Measurements from ENCODE around the gene ZNFX1. TPM values are rescaled to one million over a fixed set of nuclear protein-coding genes. Genes with fewer than 3 reads are reported as not detected.

ZNFX1 gene
- total and polyA plus RNA-seq, 2 donors (not counting 1 experiment from before 2014, with no cell fraction given): 13.7 to 46.2 TPM

DNA sequence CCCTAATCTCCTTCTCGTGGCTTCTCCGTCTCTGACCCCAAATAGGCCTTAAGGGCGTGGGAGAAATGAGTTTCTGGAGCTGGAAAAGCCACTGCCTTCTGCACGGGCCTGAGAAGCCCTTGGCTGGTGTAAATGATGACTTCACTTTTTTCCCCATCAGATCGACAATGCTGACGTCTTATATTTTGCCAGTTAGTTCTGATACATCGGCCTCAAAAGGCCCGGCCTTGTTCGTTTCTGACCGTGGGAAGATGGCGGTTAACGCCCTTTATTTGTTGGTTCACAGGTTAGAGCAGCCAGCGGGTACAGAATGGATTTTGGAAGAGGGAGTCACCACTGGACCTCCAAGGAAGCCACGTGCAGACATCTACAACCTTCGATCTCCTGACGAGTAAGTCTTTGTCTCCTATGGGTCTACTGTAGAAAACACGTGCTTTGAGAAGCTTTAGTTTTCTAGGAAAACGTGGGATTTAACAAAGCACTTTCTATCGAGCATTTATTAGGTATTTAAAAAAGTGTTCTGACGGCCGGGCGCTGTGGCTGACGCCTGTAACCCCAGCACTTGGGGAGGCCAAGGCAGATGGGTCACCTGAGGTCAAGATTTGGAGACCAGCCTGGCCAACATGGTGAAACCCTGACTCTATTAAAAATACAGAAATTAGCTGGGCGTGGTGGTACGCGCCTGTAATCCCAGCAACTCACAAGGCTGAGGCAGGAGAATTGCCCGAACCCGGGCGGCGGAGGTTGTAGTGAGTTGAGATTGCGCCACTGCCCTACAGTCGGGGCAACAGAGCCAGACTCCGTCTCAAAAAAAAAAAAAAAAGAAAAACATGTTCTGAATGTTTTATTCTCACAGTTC, 1.2 kb upstream of the ZNFX1 start:
- H3K4me2 ChIP-seq (ENCODE audit: extremely low read depth, insufficient read depth, low read length): peak overlapping the region; percentile 81
- H3K36me3 ChIP-seq (ENCODE audit: control insufficient read depth, insufficient read depth, low read length): peaks cover 41% of the 10 kb centered on the region
- H3K27me3 ChIP-seq (ENCODE audit: control insufficient read depth, insufficient read depth, low read length): no peaks in the 10 kb centered on the region
- H3K9me3 ChIP-seq (ENCODE audit: control insufficient read depth, insufficient read depth, low read depth, low read length): peaks cover 10% of the 10 kb centered on the region
- H4K20me1 ChIP-seq (ENCODE audit: control insufficient read depth, extremely low read depth, insufficient read depth, low read length): peaks cover 9% of the 10 kb centered on the region
- peak overlapping the region; percentile 84 for H3K9ac ChIP-seq (ENCODE audit: insufficient read depth, low read length)
- peak overlapping the region; percentile 64 to 100 (median 91) for H3K4me3 ChIP-seq (replicated peaks in 1 of 4; ENCODE audit: control extremely low read depth in 1 of 4, insufficient read depth in 1 of 4, low read depth in 3 of 4, low read length in 4 of 4)
- no peak overlapping the region for H2AFZ ChIP-seq (ENCODE audit: low read length)
- H3K4me1 ChIP-seq (ENCODE audit: control insufficient read depth, extremely low read depth, insufficient read depth, low read length): peaks cover 3% of the 10 kb centered on the region
- H3K27ac ChIP-seq (ENCODE audit: insufficient read depth, low read length): peak overlapping the region; percentile 88
- peaks cover 83% of the 10 kb centered on the region for H3K79me2 ChIP-seq (ENCODE audit: control insufficient read depth, insufficient read depth, low read length)
- no peak for DNase-seq (ENCODE audit: low read depth in 2 of 2)
- TF ChIP-seq, protein P1, sequence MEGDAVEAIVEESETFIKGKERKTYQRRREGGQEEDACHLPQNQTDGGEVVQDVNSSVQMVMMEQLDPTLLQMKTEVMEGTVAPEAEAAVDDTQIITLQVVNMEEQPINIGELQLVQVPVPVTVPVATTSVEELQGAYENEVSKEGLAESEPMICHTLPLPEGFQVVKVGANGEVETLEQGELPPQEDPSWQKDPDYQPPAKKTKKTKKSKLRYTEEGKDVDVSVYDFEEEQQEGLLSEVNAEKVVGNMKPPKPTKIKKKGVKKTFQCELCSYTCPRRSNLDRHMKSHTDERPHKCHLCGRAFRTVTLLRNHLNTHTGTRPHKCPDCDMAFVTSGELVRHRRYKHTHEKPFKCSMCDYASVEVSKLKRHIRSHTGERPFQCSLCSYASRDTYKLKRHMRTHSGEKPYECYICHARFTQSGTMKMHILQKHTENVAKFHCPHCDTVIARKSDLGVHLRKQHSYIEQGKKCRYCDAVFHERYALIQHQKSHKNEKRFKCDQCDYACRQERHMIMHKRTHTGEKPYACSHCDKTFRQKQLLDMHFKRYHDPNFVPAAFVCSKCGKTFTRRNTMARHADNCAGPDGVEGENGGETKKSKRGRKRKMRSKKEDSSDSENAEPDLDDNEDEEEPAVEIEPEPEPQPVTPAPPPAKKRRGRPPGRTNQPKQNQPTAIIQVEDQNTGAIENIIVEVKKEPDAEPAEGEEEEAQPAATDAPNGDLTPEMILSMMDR (conservative IDR thresholded peaks at IDR 0.05 in 1 of 2, IDR thresholded peaks at IDR 0.05 in 1 of 2; ENCODE audit: low read depth in 1 of 2, low read length in 2 of 2): no peak
- no peak for TF ChIP-seq EZH2 (IDR thresholded peaks at IDR 0.05; ENCODE audit: low read length, missing control alignments)

DNA sequence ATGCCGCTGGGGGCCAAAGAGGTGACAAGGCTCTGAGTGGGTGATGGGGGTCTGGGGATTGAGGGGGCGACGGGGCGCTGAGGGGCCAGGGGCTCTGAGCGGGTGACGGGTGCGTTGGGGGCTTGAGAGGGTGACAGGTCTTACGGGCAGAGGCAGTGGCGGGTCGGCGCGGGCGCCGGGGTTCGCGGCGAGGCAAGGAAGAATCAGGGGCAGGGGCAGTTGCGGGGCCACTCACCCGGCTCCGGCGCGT, 146 bp downstream of the ZNFX1 start:
- Histone ChIP-seq H3K27ac (ENCODE audit: insufficient read depth, low read length) (peak overlapping the region; percentile 88), H3K36me3 (ENCODE audit: control insufficient read depth, insufficient read depth, low read length) (peaks cover 29% of the 10 kb centered on the region), H3K9me3 (ENCODE audit: control insufficient read depth, insufficient read depth, low read depth, low read length) (peaks cover 9% of the 10 kb centered on the region), H2AFZ (ENCODE audit: low read length) (no peak overlapping the region), H3K4me3 (replicated peaks in 1 of 4; ENCODE audit: control extremely low read depth in 1 of 4, insufficient read depth in 1 of 4, low read depth in 3 of 4, low read length in 4 of 4) (peak overlapping the region; percentile 64 to 100 (median 84)), H3K4me1 (ENCODE audit: control insufficient read depth, extremely low read depth, insufficient read depth, low read length) (peaks cover 3% of the 10 kb centered on the region), H4K20me1 (ENCODE audit: control insufficient read depth, extremely low read depth, insufficient read depth, low read length) (peaks cover 9% of the 10 kb centered on the region), H3K27me3 (ENCODE audit: control insufficient read depth, insufficient read depth, low read length) (no peaks in the 10 kb centered on the region), H3K9ac (ENCODE audit: insufficient read depth, low read length) (peak overlapping the region; percentile 81), H3K79me2 (ENCODE audit: control insufficient read depth, insufficient read depth, low read length) (peaks cover 78% of the 10 kb centered on the region), H3K4me2 (ENCODE audit: extremely low read depth, insufficient read depth, low read length) (peak overlapping the region; percentile 50)
- no peak for DNase-seq (ENCODE audit: low read depth in 2 of 2)
- TF ChIP-seq, protein P1 (conservative IDR thresholded peaks at IDR 0.05 in 1 of 2, IDR thresholded peaks at IDR 0.05 in 1 of 2; ENCODE audit: low read depth in 1 of 2, low read length in 2 of 2): no peak
- no peak for TF ChIP-seq EZH2 (IDR thresholded peaks at IDR 0.05; ENCODE audit: low read length, missing control alignments)

DNA sequence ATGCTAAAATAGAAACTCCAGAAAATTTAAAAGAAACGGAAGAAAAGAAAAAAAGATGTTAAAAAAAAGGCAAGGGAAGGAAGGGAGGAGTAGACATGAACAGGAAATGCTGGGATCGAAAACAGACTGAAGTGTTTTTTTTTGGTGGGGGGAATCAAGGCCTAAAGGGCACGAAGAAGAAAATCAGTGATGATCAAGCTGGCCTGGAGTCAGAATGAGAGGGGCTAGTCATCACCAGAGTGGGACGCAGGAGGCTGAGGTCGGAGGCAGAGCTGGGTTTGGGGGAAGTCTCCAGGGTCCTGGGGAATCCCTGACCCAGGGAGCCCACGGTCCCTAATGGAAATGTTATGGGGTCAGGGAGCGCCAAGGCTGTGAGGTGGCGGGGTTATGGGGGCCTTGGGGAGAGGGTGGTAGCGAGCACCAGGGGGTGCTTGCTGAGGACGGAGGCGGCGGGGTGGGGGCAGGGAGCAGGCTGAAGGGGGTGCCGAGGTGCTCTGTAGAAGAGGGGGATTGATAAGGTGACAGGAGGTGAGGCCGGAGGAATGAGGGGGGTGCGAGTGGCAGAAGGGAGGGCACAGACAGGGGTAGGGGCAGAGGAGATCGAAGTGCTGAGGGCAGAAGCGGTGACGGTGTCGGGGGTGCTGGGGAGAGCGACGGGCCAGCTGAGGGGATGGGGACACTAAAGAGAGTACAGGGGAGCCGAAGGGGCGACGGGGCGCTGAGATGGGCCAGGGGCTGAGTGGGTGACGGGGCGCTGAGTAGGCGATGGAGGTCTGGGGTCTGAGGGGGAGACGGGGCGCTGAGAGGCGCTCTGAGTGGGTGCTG, 684 bp downstream of the ZNFX1 start:
- H3K9ac ChIP-seq (ENCODE audit: insufficient read depth, low read length): peak overlapping the region; percentile 81
- H3K79me2 ChIP-seq (ENCODE audit: control insufficient read depth, insufficient read depth, low read length): peaks cover 77% of the 10 kb centered on the region
- H3K9me3 ChIP-seq (ENCODE audit: control insufficient read depth, insufficient read depth, low read depth, low read length): peaks cover 9% of the 10 kb centered on the region
- no peak overlapping the region for H2AFZ ChIP-seq (ENCODE audit: low read length)
- H3K27ac ChIP-seq (ENCODE audit: insufficient read depth, low read length): peak overlapping the region; percentile 88
- H4K20me1 ChIP-seq (ENCODE audit: control insufficient read depth, extremely low read depth, insufficient read depth, low read length): peaks cover 9% of the 10 kb centered on the region
- H3K4me3 ChIP-seq (replicated peaks in 1 of 4; ENCODE audit: control extremely low read depth in 1 of 4, insufficient read depth in 1 of 4, low read depth in 3 of 4, low read length in 4 of 4): peak overlapping the region; percentile 64 to 100 (median 84)
- peak overlapping the region; percentile 92 for H3K4me2 ChIP-seq (ENCODE audit: extremely low read depth, insufficient read depth, low read length)
- peaks cover 3% of the 10 kb centered on the region for H3K4me1 ChIP-seq (ENCODE audit: control insufficient read depth, extremely low read depth, insufficient read depth, low read length)
- no peaks in the 10 kb centered on the region for H3K27me3 ChIP-seq (ENCODE audit: control insufficient read depth, insufficient read depth, low read length)
- no peak for DNase-seq (ENCODE audit: low read depth in 2 of 2)
- peaks cover 23% of the 10 kb centered on the region for H3K36me3 ChIP-seq (ENCODE audit: control insufficient read depth, insufficient read depth, low read length)
- TF ChIP-seq EZH2 (IDR thresholded peaks at IDR 0.05; ENCODE audit: low read length, missing control alignments): no peak
- TF ChIP-seq, protein P1 (conservative IDR thresholded peaks at IDR 0.05 in 1 of 2, IDR thresholded peaks at IDR 0.05 in 1 of 2; ENCODE audit: low read depth in 1 of 2, low read length in 2 of 2): no peak
